ENCODE data around the gene A3GALT2.

- no peak for TF ChIP-seq POLR2AphosphoS5 (IDR thresholded peaks at IDR 0.05; ENCODE audit: low read depth, low read length)
- TF ChIP-seq, protein P1, sequence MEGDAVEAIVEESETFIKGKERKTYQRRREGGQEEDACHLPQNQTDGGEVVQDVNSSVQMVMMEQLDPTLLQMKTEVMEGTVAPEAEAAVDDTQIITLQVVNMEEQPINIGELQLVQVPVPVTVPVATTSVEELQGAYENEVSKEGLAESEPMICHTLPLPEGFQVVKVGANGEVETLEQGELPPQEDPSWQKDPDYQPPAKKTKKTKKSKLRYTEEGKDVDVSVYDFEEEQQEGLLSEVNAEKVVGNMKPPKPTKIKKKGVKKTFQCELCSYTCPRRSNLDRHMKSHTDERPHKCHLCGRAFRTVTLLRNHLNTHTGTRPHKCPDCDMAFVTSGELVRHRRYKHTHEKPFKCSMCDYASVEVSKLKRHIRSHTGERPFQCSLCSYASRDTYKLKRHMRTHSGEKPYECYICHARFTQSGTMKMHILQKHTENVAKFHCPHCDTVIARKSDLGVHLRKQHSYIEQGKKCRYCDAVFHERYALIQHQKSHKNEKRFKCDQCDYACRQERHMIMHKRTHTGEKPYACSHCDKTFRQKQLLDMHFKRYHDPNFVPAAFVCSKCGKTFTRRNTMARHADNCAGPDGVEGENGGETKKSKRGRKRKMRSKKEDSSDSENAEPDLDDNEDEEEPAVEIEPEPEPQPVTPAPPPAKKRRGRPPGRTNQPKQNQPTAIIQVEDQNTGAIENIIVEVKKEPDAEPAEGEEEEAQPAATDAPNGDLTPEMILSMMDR (IDR thresholded peaks at IDR 0.05) = no peak
- TF ChIP-seq TCF12 (IDR thresholded peaks at IDR 0.05) = no peak
- TF ChIP-seq USF2 (IDR thresholded peaks at IDR 0.05; ENCODE audit: borderline replicate concordance, low read depth, low read length) = no peak
- TF ChIP-seq, protein P2, sequence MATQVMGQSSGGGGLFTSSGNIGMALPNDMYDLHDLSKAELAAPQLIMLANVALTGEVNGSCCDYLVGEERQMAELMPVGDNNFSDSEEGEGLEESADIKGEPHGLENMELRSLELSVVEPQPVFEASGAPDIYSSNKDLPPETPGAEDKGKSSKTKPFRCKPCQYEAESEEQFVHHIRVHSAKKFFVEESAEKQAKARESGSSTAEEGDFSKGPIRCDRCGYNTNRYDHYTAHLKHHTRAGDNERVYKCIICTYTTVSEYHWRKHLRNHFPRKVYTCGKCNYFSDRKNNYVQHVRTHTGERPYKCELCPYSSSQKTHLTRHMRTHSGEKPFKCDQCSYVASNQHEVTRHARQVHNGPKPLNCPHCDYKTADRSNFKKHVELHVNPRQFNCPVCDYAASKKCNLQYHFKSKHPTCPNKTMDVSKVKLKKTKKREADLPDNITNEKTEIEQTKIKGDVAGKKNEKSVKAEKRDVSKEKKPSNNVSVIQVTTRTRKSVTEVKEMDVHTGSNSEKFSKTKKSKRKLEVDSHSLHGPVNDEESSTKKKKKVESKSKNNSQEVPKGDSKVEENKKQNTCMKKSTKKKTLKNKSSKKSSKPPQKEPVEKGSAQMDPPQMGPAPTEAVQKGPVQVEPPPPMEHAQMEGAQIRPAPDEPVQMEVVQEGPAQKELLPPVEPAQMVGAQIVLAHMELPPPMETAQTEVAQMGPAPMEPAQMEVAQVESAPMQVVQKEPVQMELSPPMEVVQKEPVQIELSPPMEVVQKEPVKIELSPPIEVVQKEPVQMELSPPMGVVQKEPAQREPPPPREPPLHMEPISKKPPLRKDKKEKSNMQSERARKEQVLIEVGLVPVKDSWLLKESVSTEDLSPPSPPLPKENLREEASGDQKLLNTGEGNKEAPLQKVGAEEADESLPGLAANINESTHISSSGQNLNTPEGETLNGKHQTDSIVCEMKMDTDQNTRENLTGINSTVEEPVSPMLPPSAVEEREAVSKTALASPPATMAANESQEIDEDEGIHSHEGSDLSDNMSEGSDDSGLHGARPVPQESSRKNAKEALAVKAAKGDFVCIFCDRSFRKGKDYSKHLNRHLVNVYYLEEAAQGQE (IDR thresholded peaks at IDR 0.05; ENCODE audit: low read depth, low read length) = no peak
- no peak for TF ChIP-seq EZH2phosphoT487 (IDR thresholded peaks at IDR 0.05; ENCODE audit: borderline replicate concordance, low read depth)
- TF ChIP-seq ZBTB33 (IDR thresholded peaks at IDR 0.05; ENCODE audit: borderline replicate concordance, low read depth) = no peak
- TF ChIP-seq NRF1 (IDR thresholded peaks at IDR 0.05; ENCODE audit: low read depth, low read length) = no peak
- TF ChIP-seq FOXM1 (IDR thresholded peaks at IDR 0.05; ENCODE audit: low read depth) = no peak
These were observed 43.3 kb downstream of the A3GALT2 start for GRCh38 chr1:33277488-33278084.

Measured in SK-N-SH (cell line).